Adrenal gland (tissue), 5 donors: Measurements from ENCODE around the gene ZNF664.

Experiments used
- POLR2A ChIP-seq, 2 donors: fragments of 450-650 bp; IDR thresholded peaks; one replicate each; pipeline ENCODE4 v1.6.1; 2017; ENCODE audit warnings: antibody characterized with exemption in 2 of 2, mild to moderate bottlenecking in 2 of 2, moderate library complexity in 1 of 2
- TF ChIP-seq, protein P1 (sequence below), 6 experiments: fragments of 450-650 bp in 4 of 6; fragments of 200-600 bp in 2 of 6; sonication (generic) in 1 of 6; IDR thresholded peaks; 1 replicate in 5 of 6; 2 replicates in 1 of 6; pipeline versions ENCODE4 v1.5.1 to v1.8.0; 2016 to 2021; ENCODE audit warnings: antibody characterized with exemption in 6 of 6, mild to moderate bottlenecking in 2 of 6, moderate library complexity in 1 of 6
- donor health status: DM: no; HTN: no; CAD: no.

DNA sequence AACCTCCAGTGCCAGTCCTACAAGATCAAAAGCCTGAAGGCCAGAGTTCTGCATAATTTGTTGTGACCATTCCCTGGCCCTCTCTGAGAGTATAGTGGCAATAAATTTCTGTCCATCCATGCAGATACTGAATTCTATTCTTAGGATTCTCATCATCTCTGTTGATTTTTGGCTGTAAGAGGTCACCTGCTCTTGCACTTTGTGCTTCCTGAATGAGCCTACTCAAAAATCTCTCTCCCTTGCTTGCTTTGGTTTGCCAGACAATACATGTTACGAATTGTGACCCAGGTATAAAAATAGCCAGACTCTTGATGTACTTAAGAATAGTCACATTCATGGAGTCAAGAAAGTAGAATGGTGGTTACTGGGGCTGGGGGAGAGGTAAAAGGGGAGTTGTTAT, 16.7 kb downstream of the ZNF664 start:
- TF ChIP-seq, protein P1, sequence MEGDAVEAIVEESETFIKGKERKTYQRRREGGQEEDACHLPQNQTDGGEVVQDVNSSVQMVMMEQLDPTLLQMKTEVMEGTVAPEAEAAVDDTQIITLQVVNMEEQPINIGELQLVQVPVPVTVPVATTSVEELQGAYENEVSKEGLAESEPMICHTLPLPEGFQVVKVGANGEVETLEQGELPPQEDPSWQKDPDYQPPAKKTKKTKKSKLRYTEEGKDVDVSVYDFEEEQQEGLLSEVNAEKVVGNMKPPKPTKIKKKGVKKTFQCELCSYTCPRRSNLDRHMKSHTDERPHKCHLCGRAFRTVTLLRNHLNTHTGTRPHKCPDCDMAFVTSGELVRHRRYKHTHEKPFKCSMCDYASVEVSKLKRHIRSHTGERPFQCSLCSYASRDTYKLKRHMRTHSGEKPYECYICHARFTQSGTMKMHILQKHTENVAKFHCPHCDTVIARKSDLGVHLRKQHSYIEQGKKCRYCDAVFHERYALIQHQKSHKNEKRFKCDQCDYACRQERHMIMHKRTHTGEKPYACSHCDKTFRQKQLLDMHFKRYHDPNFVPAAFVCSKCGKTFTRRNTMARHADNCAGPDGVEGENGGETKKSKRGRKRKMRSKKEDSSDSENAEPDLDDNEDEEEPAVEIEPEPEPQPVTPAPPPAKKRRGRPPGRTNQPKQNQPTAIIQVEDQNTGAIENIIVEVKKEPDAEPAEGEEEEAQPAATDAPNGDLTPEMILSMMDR (IDR thresholded peaks at IDR 0.05), result no peak
- no peak for TF ChIP-seq POLR2A (IDR thresholded peaks at IDR 0.05)
